Keratinocyte (primary cell): ENCODE measurements around the gene TARBP1. TPM values are rescaled to one million over a fixed set of nuclear protein-coding genes. Genes with fewer than 3 reads are reported as not detected.

Source experiments
- DNase-seq: peaks from one replicate; pipeline ENCODE4 v3.0.0-alpha.2; 2011; ENCODE audit warnings: low read depth, missing footprints, low spot score
- FAIRE-seq: peaks from 2 replicates; lab custom pipeline; 2011; peaks lifted over from hg19 to GRCh38; lab: Jason Lieb, UNC
- H2AFZ ChIP-seq: 2 replicates; pipeline ENCODE4 v1.6.0; 2012; ENCODE audit warnings: low read length, control low read depth, inconsistent platforms; ENCODE audit not compliant: control insufficient read depth
- H3K27ac ChIP-seq: 2 replicates; pipeline ENCODE4 v1.5.1; 2011; ENCODE audit warnings: low read length; ENCODE audit not compliant: control insufficient read depth, insufficient read depth
- H3K27me3 ChIP-seq: 3 replicates; pipeline ENCODE4 v1.6.0; 2011; ENCODE audit warnings: low read length; ENCODE audit not compliant: control insufficient read depth, insufficient read depth; ENCODE audit errors: extremely low read depth
- H3K36me3 ChIP-seq, 2 experiments: 2 replicates in 1 of 2; 3 replicates in 1 of 2; pipeline ENCODE4 v1.5.1; 2011; ENCODE audit warnings: low read length in 2 of 2, mild to moderate bottlenecking in 1 of 2; ENCODE audit not compliant: control insufficient read depth in 2 of 2, insufficient read depth in 2 of 2; ENCODE audit errors: extremely low read depth in 1 of 2
- H3K4me1 ChIP-seq: 3 replicates; pipeline ENCODE4 v1.5.1; 2011; ENCODE audit warnings: low read length; ENCODE audit not compliant: control insufficient read depth, insufficient read depth; ENCODE audit errors: extremely low read depth
- H3K4me2 ChIP-seq: 3 replicates; pipeline ENCODE4 v1.6.0; 2011; ENCODE audit warnings: low read depth, low read length; ENCODE audit not compliant: control insufficient read depth, insufficient read depth; ENCODE audit errors: extremely low read depth
- H3K4me3 ChIP-seq, 3 experiments: fragments of 200-600 bp in 1 of 3; sonication (generic) in 1 of 3; 2 replicates in 2 of 3; 3 replicates in 1 of 3; pipeline ENCODE4 v1.5.1; 2011 to 2016; ENCODE audit warnings: low read length in 3 of 3, mild to moderate bottlenecking in 3 of 3, control low read depth in 2 of 3, inconsistent platforms in 1 of 3, low read depth in 1 of 3, mixed read lengths in 1 of 3, mixed run types in 1 of 3, moderate library complexity in 1 of 3; ENCODE audit not compliant: control insufficient read depth in 2 of 3, insufficient read depth in 2 of 3; ENCODE audit errors: extremely low read depth in 1 of 3
- H3K79me2 ChIP-seq: 2 replicates; pipeline ENCODE4 v1.6.0; 2012; ENCODE audit warnings: low read length; ENCODE audit not compliant: control insufficient read depth, insufficient read depth
- H3K9ac ChIP-seq: 3 replicates; pipeline ENCODE4 v1.6.0; 2011; ENCODE audit warnings: low read length; ENCODE audit not compliant: control insufficient read depth, insufficient read depth; ENCODE audit errors: extremely low read depth
- H3K9me1 ChIP-seq: 3 replicates; pipeline ENCODE4 v1.6.0; 2011; ENCODE audit warnings: low read length; ENCODE audit not compliant: control insufficient read depth, insufficient read depth; ENCODE audit errors: extremely low read depth
- H3K9me3 ChIP-seq: 2 replicates; pipeline ENCODE4 v1.5.1; 2012; ENCODE audit warnings: low read depth, low read length; ENCODE audit not compliant: control insufficient read depth
- H4K20me1 ChIP-seq: 3 replicates; pipeline ENCODE4 v1.6.0; 2011; ENCODE audit warnings: low read length; ENCODE audit not compliant: control insufficient read depth, insufficient read depth; ENCODE audit errors: extremely low read depth
- EZH2 ChIP-seq: IDR thresholded peaks from one replicate; pipeline ENCODE4 v1.6.1; 2012; ENCODE audit warnings: inconsistent platforms, mild to moderate bottlenecking, low read length, moderate library complexity
- dilution Hi-C: fragments of 300-500 bp; cut with MboI; formaldehyde crosslinking; loops from one replicate; pipeline ENCODE4 v1.7.0; 2020; ENCODE audit warnings: low sequenced_read_pairs; ENCODE audit not compliant: extremely low pct_ligation_motif_present
- polyA plus RNA-seq, 5 experiments: library from polyadenylated mRNA; depleted of rRNA in 3 of 5; stranded (reverse) in 3 of 5; stranded (forward) in 1 of 5; unstranded in 1 of 5; fragments of >200 nt; gene quantifications; 1 replicate in 1 of 5; 2 replicates in 3 of 5; 3 replicates in 1 of 5; pipeline versions ENCODE4 v1.2.1 to v1.2.3, GENCODE V29; 2011 to 2012; ENCODE audit warnings: missing spikeins in 2 of 5, low read depth in 1 of 5, low replicate concordance in 1 of 5
- TF ChIP-seq, protein P1 (sequence below), 3 experiments: IDR thresholded peaks in 1 of 3; conservative IDR thresholded peaks in 1 of 3; optimal IDR thresholded peaks in 1 of 3; 2 replicates in 2 of 3; 3 replicates in 1 of 3; pipeline versions ENCODE3 to v1.5.1; 2011; ENCODE audit warnings: low read length in 3 of 3, mild to moderate bottlenecking in 3 of 3, moderate library complexity in 2 of 3, control low read depth in 1 of 3, inconsistent platforms in 1 of 3; ENCODE audit not compliant: insufficient read depth in 2 of 3; ENCODE audit errors: extremely low read depth in 1 of 3

TARBP1 gene
- polyA plus RNA-seq, 1 donor (not counting 4 experiments of a cell fraction or from before 2014, with no cell fraction given): 28.7 TPM

DNA sequence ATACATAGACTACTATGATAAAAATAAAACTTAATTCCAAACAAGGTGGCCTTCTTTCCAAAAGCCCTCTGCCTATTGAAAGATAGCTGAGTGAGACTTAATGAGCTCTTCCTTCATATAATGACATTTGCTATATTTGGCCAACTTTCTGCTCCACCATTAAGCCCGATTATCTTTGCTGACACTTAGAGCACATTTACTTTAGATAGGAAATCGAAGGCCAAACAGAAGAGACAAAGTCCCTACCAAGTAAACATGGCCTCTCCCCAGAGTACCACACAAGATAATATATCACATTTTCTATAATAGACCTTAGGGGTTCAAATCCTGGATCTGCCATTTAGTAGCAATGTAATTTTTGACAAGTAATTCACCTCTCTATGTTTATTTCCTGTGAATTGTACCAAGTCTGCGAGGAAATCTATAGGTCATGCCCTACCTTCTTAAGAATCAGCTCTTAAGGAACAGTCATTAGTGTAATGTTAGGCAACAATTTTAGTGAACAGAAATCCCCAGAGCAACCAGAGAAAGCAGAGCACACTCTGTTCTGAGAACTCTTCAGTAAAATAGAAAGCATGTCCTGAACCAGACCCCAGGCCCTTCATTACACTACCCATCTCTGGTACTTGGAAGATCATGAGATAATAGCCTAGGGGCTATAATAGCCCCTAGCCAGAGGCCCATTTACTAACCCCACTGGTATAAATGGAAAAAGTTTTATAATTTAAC lies 123.0 kb downstream of the TARBP1 start:
- Histone ChIP-seq H3K4me3 (peak overlapping the region in 1 of 3 experiments; percentile 8), H3K9me1 (no peaks in the 10 kb centered on the region), H3K9ac (peak overlapping the region; percentile 70), H3K27ac (peak overlapping the region; percentile 54), H3K4me1 (peaks cover 3% of the 10 kb centered on the region), H3K9me3 (no peaks in the 10 kb centered on the region), H3K79me2 (no peaks in the 10 kb centered on the region), H2AFZ (no peak overlapping the region), H3K36me3 (no peaks in the 10 kb centered on the region), H3K27me3 (no peaks in the 10 kb centered on the region), H4K20me1 (no peaks in the 10 kb centered on the region), H3K4me2 (peak overlapping the region; percentile 74)
- dilution Hi-C loops: no loop called here
- DNase-seq (no peak), FAIRE-seq (no peak)
- TF ChIP-seq, protein P1, sequence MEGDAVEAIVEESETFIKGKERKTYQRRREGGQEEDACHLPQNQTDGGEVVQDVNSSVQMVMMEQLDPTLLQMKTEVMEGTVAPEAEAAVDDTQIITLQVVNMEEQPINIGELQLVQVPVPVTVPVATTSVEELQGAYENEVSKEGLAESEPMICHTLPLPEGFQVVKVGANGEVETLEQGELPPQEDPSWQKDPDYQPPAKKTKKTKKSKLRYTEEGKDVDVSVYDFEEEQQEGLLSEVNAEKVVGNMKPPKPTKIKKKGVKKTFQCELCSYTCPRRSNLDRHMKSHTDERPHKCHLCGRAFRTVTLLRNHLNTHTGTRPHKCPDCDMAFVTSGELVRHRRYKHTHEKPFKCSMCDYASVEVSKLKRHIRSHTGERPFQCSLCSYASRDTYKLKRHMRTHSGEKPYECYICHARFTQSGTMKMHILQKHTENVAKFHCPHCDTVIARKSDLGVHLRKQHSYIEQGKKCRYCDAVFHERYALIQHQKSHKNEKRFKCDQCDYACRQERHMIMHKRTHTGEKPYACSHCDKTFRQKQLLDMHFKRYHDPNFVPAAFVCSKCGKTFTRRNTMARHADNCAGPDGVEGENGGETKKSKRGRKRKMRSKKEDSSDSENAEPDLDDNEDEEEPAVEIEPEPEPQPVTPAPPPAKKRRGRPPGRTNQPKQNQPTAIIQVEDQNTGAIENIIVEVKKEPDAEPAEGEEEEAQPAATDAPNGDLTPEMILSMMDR (optimal IDR thresholded peaks at IDR 0.05 in 1 of 3, IDR thresholded peaks at IDR 0.05 in 1 of 3, conservative IDR thresholded peaks at IDR 0.05 in 1 of 3; ENCODE audit: extremely low read depth in 1 of 3, insufficient read depth in 2 of 3, low read length in 3 of 3): no peak
- TF ChIP-seq EZH2: no peak

- H2AFZ ChIP-seq: no peak overlapping the region
- FAIRE-seq: no peak
- no peak overlapping the region for H3K4me3 ChIP-seq
- no peak for DNase-seq
- dilution Hi-C loops: no loop called here
- H3K27me3 ChIP-seq: no peaks in the 10 kb centered on the region
- H3K4me1 ChIP-seq: no peaks in the 10 kb centered on the region
- no peak overlapping the region for H3K4me2 ChIP-seq
- no peak overlapping the region for H3K9ac ChIP-seq
- H3K9me1 ChIP-seq: no peaks in the 10 kb centered on the region
- H4K20me1 ChIP-seq: no peaks in the 10 kb centered on the region
- H3K9me3 ChIP-seq: no peaks in the 10 kb centered on the region
- H3K27ac ChIP-seq: no peak overlapping the region
- H3K79me2 ChIP-seq: no peaks in the 10 kb centered on the region
- no peaks in the 10 kb centered on the region for H3K36me3 ChIP-seq
- no peak for TF ChIP-seq EZH2
- TF ChIP-seq, protein P1 (optimal IDR thresholded peaks at IDR 0.05 in 1 of 3, IDR thresholded peaks at IDR 0.05 in 1 of 3, conservative IDR thresholded peaks at IDR 0.05 in 1 of 3; ENCODE audit: extremely low read depth in 1 of 3, insufficient read depth in 2 of 3, low read length in 3 of 3): no peak
Observed at GRCh38 chr1:234348964-234349363, 130.0 kb downstream of the TARBP1 start.
